GM12878 (cell line): ENCODE results near the gene PRRG1. TPM values are rescaled to one million over a fixed set of nuclear protein-coding genes. Genes with fewer than 3 reads are reported as not detected.

ENCODE experiments used
- ATAC-seq: fragments of 200-7000 bp; cut with Tn5 transposase; 3 replicates; pipeline ENCODE4 v1.9.1; 2020; ENCODE audit warnings: mild to moderate bottlenecking, moderate library complexity
- BruUV-seq: library from RNA; stranded (reverse); fragments of 400-500 nt; replicated peaks from 2 replicates; lab custom pipeline; 2021; lab: Mats Ljungman, UMichigan
- CTCF ChIA-PET: fragments of 300-600 bp; sonication (Branson Sonifier 250); formaldehyde crosslinking; extraction: SDS; loops from one replicate; lab custom pipeline; 2021; ENCODE audit warnings: inconsistent platforms; lab: Yijun Ruan, JAX
- POLR2A ChIA-PET: fragments of 350-600 bp; formaldehyde crosslinking; extraction: SDS; loops from one replicate; lab custom pipeline; 2021; ENCODE audit warnings: inconsistent platforms; lab: Charles Lee
- RAD21 ChIA-PET: fragments of 300-600 bp; sonication (Branson Sonifier 250); formaldehyde crosslinking; loops from one replicate; lab custom pipeline; 2023; ENCODE audit warnings: antibody characterized with exemption; ENCODE audit not compliant: unreplicated experiment; lab: Charles Lee
- SMC1A ChIA-PET: fragments of 300-600 bp; sonication (Branson Sonifier 250); formaldehyde crosslinking; loops from one replicate; lab custom pipeline; 2023; ENCODE audit not compliant: unreplicated experiment, uncharacterized antibody; lab: Charles Lee
- DNase-seq: peaks from one replicate; pipeline ENCODE4 v3.0.0-alpha.2; 2011; ENCODE audit warnings: low read depth, low spot score
- FAIRE-seq: peaks from 3 replicates; lab custom pipeline; 2011; peaks lifted over from hg19 to GRCh38; lab: Jason Lieb, UNC
- H2AFZ ChIP-seq: 2 replicates; pipeline ENCODE4 v1.6.0; 2011; ENCODE audit warnings: low read depth, low read length, control low read depth; ENCODE audit not compliant: control insufficient read depth
- H3K27ac ChIP-seq: 2 replicates; pipeline ENCODE4 v1.5.1; 2011; ENCODE audit warnings: control low read depth; ENCODE audit not compliant: control insufficient read depth, insufficient read depth
- H3K27me3 ChIP-seq, 2 experiments: replicated peaks in 1 of 2; 2 replicates each; pipeline versions ENCODE4 v1.6.0 to v1.6.1; 2011; ENCODE audit warnings: low read length in 1 of 2; ENCODE audit not compliant: control insufficient read depth in 2 of 2, insufficient read depth in 2 of 2
- H3K36me3 ChIP-seq, 2 experiments: 2 replicates each; pipeline ENCODE4 v1.5.1; 2011; ENCODE audit warnings: low read length in 1 of 2; ENCODE audit not compliant: control insufficient read depth in 2 of 2, insufficient read depth in 2 of 2
- H3K4me1 ChIP-seq: 2 replicates; pipeline ENCODE4 v1.6.1; 2011; ENCODE audit warnings: mild to moderate bottlenecking, low read length, moderate library complexity, mixed read lengths; ENCODE audit not compliant: control insufficient read depth, insufficient read depth
- H3K4me2 ChIP-seq: 2 replicates; pipeline ENCODE4 v1.6.0; 2011; ENCODE audit warnings: control low read depth; ENCODE audit not compliant: control insufficient read depth, insufficient read depth
- H3K4me3 ChIP-seq: fragments of 200-600 bp; sonication (generic); 2 replicates; pipeline ENCODE4 v1.5.1; 2016
- H3K79me2 ChIP-seq: 2 replicates; pipeline ENCODE4 v1.6.0; 2011; ENCODE audit warnings: low read length; ENCODE audit not compliant: control insufficient read depth, insufficient read depth
- H3K9ac ChIP-seq: 2 replicates; pipeline ENCODE4 v1.8.0; 2011; ENCODE audit warnings: low read length, control low read depth, mixed read lengths; ENCODE audit not compliant: control insufficient read depth, insufficient read depth
- H3K9me3 ChIP-seq: replicated peaks from 3 replicates; pipeline ENCODE4 v1.5.1; 2011; ENCODE audit warnings: mild to moderate bottlenecking, low read length; ENCODE audit not compliant: control insufficient read depth, insufficient read depth
- H4K20me1 ChIP-seq: 2 replicates; pipeline ENCODE4 v1.6.0; 2011; ENCODE audit not compliant: control insufficient read depth, insufficient read depth
- DPF2 ChIP-seq: fragments of 450-650 bp; IDR thresholded peaks from 2 replicates; pipeline ENCODE4 v1.6.1; 2017; ENCODE audit warnings: mild to moderate bottlenecking
- E2F4 ChIP-seq: IDR thresholded peaks from 2 replicates; pipeline ENCODE4 v1.6.1; 2012; ENCODE audit warnings: low read depth, low read length, improper control_type of control experiment
- HCFC1 ChIP-seq: fragments of 150-350 bp; IDR thresholded peaks from 2 replicates; pipeline ENCODE4 v1.6.1; 2014; ENCODE audit warnings: low read length
- HDAC6 ChIP-seq: fragments of 200-600 bp; sonication (generic); IDR thresholded peaks from one replicate; pipeline ENCODE4 v1.8.0; 2017; ENCODE audit warnings: antibody characterized with exemption; ENCODE audit not compliant: unreplicated experiment
- IKZF1 ChIP-seq: fragments of 450-650 bp; conservative IDR thresholded peaks from 2 replicates; pipeline ENCODE4 v1.6.1; 2017; ENCODE audit warnings: antibody characterized with exemption, mild to moderate bottlenecking
- KAT2A ChIP-seq: conservative IDR thresholded peaks from 2 replicates; pipeline ENCODE4 v1.6.1; 2011; ENCODE audit warnings: low read depth, low read length; ENCODE audit not compliant: control insufficient read depth
- LARP7 ChIP-seq: fragments of 450-650 bp; IDR thresholded peaks from 2 replicates; pipeline ENCODE4 v1.6.1; 2017; ENCODE audit warnings: mild to moderate bottlenecking
- MYB ChIP-seq: fragments of 150-350 bp; IDR thresholded peaks from 2 replicates; pipeline ENCODE4 v1.6.1; 2014; ENCODE audit warnings: mild to moderate bottlenecking, low read depth, low read length, borderline replicate concordance
- NFIC ChIP-seq: IDR thresholded peaks from 2 replicates; pipeline ENCODE4 v1.6.1; 2012; ENCODE audit warnings: low read depth, mild to moderate bottlenecking, inconsistent platforms, low read length, moderate library complexity
- PAX8 ChIP-seq: fragments of 450-650 bp; IDR thresholded peaks from 2 replicates; pipeline ENCODE4 v1.6.1; 2017; ENCODE audit warnings: mild to moderate bottlenecking, moderate library complexity
- POLR2AphosphoS5 ChIP-seq: IDR thresholded peaks from 2 replicates; pipeline ENCODE4 v1.6.1; 2011; ENCODE audit warnings: mild to moderate bottlenecking, low read length, inconsistent platforms
- SP1 ChIP-seq: IDR thresholded peaks from one replicate; pipeline ENCODE4 v1.6.1; 2011; ENCODE audit warnings: low read depth, low read length
- STAT1 ChIP-seq: fragments of 450-650 bp; conservative IDR thresholded peaks from 2 replicates; pipeline ENCODE4 v1.6.1; 2014; ENCODE audit warnings: antibody characterized with exemption, mild to moderate bottlenecking
- TAF1 ChIP-seq: IDR thresholded peaks from 2 replicates; pipeline ENCODE4 v1.6.1; 2011; ENCODE audit warnings: mild to moderate bottlenecking, low read depth, low read length, borderline replicate concordance
- TCF3 ChIP-seq: IDR thresholded peaks from 2 replicates; pipeline ENCODE4 v1.6.1; 2012; ENCODE audit warnings: low read depth, mild to moderate bottlenecking, low read length, borderline replicate concordance; ENCODE audit not compliant: insufficient read depth
- USF2 ChIP-seq: IDR thresholded peaks from 2 replicates; pipeline ENCODE4 v1.6.1; 2011; ENCODE audit warnings: low read depth, low read length, improper control_type of control experiment, borderline replicate concordance
- WRNIP1 ChIP-seq: IDR thresholded peaks from 2 replicates; pipeline ENCODE4 v1.6.1; 2011; ENCODE audit warnings: low read depth, low read length, improper control_type of control experiment, borderline replicate concordance
- ZNF384 ChIP-seq: IDR thresholded peaks from 2 replicates; pipeline ENCODE4 v1.6.1; 2012; ENCODE audit warnings: low read depth, mild to moderate bottlenecking, low read length, improper control_type of control experiment, borderline replicate concordance
- WGBS: methylation state at CpG from one replicate; pipeline ENCODE4 v1.1.6; 2016; ENCODE audit warnings: low lambda C conversion rate; ENCODE audit not compliant: insufficient replicate concordance, insufficient coverage; ENCODE audit errors: missing lambda C conversion rate; 5-methylcytosine and 5-hydroxymethylcytosine counted together
- in situ Hi-C: fragments of 300-500 bp; cut with MboI; formaldehyde crosslinking; loops from 9 replicates; pipeline ENCODE4 v1.14.3; 2018; ENCODE audit warnings: mixed read lengths
- intact Hi-C: fragments of 100-400 bp; cut with micrococcal nuclease; formaldehyde crosslinking; loops from one replicate; pipeline ENCODE4 v1.14.2; 2022; ENCODE audit not compliant: unreplicated experiment
- polyA plus RNA-seq, 11 experiments: library from polyadenylated mRNA; depleted of rRNA in 4 of 11; unstranded in 6 of 11; stranded (reverse) in 5 of 11; fragments of >200 nt; fragmentation: Nextera tagmentation in 4 of 11; fragmentation: Illumina TruSeq in 1 of 11; extraction: Ambion mirVana in 4 of 11; extraction: Trizol in 1 of 11; gene quantifications; 1 replicate in 1 of 11; 2 replicates in 10 of 11; pipeline versions ENCODE4 v1.2.1 to v1.2.3, GENCODE V29; 2011 to 2016; ENCODE audit warnings: inconsistent platforms in 2 of 11, missing spikeins in 2 of 11, low read depth in 1 of 11
- total RNA-seq, 4 experiments: library from RNA; depleted of rRNA in 3 of 4; stranded (reverse); fragments of >200 nt in 3 of 4; fragmentation: Illumina TruSeq in 1 of 4; extraction: Trizol in 1 of 4; gene quantifications; 2 replicates each; pipeline versions ENCODE4 v1.2.1 to v1.2.3, GENCODE V29; 2013 to 2021
- TF ChIP-seq, protein P1 (sequence below): IDR thresholded peaks from 2 replicates; pipeline ENCODE4 v1.6.1; 2012; ENCODE audit warnings: low read length, inconsistent platforms
- TF ChIP-seq, protein P2 (sequence below): fragments of 450-650 bp; conservative IDR thresholded peaks from 2 replicates; pipeline ENCODE4 v1.6.1; 2017; ENCODE audit warnings: mild to moderate bottlenecking, moderate library complexity

Gene PRRG1
- total and polyA plus RNA-seq, 10 of the 15 experiments (the other 5 are each of a cell fraction or from before 2014, with no cell fraction given), result not detected

- Histone ChIP-seq H3K79me2 (no peaks in the 10 kb centered on the region), H3K9me3 (no peaks in the 10 kb centered on the region), H3K4me1 (no peaks in the 10 kb centered on the region), H3K4me3 (no peak overlapping the region), H3K27ac (no peak overlapping the region), H3K4me2 (no peak overlapping the region), H3K27me3 (no peaks in the 10 kb centered on the region), H3K36me3 (no peaks in the 10 kb centered on the region), H3K9ac (no peak overlapping the region), H4K20me1 (no peaks in the 10 kb centered on the region), H2AFZ (no peak overlapping the region)
- RAD21 ChIA-PET, result interaction anchor here (0.6 kb wide), 1 partner anchor 35 kb away, joined by 3 read pairs; no protein-coding TSS in a partner anchor
- CTCF ChIA-PET, result no interaction called here
- no peak for TF ChIP-seq USF2
- TF ChIP-seq SP1, result no peak
- no peak for TF ChIP-seq HCFC1
- TF ChIP-seq POLR2AphosphoS5, result no peak
- TF ChIP-seq TAF1, result no peak
- no peak for TF ChIP-seq IKZF1
- TF ChIP-seq DPF2, result no peak
- TF ChIP-seq NFIC, result no peak
- no peak for TF ChIP-seq LARP7
- TF ChIP-seq HDAC6, result no peak
- no peak for TF ChIP-seq TCF3
- no peak for TF ChIP-seq PAX8
- TF ChIP-seq, protein P1, sequence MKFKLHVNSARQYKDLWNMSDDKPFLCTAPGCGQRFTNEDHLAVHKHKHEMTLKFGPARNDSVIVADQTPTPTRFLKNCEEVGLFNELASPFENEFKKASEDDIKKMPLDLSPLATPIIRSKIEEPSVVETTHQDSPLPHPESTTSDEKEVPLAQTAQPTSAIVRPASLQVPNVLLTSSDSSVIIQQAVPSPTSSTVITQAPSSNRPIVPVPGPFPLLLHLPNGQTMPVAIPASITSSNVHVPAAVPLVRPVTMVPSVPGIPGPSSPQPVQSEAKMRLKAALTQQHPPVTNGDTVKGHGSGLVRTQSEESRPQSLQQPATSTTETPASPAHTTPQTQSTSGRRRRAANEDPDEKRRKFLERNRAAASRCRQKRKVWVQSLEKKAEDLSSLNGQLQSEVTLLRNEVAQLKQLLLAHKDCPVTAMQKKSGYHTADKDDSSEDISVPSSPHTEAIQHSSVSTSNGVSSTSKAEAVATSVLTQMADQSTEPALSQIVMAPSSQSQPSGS, result no peak
- TF ChIP-seq STAT1, result no peak
- TF ChIP-seq E2F4, result no peak
- TF ChIP-seq KAT2A, result no peak
- no peak for TF ChIP-seq ZNF384
- TF ChIP-seq WRNIP1, result no peak
- TF ChIP-seq, protein P2, sequence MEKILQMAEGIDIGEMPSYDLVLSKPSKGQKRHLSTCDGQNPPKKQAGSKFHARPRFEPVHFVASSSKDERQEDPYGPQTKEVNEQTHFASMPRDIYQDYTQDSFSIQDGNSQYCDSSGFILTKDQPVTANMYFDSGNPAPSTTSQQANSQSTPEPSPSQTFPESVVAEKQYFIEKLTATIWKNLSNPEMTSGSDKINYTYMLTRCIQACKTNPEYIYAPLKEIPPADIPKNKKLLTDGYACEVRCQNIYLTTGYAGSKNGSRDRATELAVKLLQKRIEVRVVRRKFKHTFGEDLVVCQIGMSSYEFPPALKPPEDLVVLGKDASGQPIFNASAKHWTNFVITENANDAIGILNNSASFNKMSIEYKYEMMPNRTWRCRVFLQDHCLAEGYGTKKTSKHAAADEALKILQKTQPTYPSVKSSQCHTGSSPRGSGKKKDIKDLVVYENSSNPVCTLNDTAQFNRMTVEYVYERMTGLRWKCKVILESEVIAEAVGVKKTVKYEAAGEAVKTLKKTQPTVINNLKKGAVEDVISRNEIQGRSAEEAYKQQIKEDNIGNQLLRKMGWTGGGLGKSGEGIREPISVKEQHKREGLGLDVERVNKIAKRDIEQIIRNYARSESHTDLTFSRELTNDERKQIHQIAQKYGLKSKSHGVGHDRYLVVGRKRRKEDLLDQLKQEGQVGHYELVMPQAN, result no peak
- no peak for TF ChIP-seq MYB
- POLR2A ChIA-PET, result no interaction called here
- 0% methylated on average over 1 of the region's 1 CpG for WGBS
- no peak for ATAC-seq
- FAIRE-seq, result no peak
- intact Hi-C loops (no loop called here), in situ Hi-C loops (no loop called here)
- no peak for DNase-seq
- BruUV-seq, result no TSS peak
- SMC1A ChIA-PET, result no interaction called here
Observed at GRCh38 chrX:37453821-37454220, 104.7 kb downstream of the PRRG1 start.
